K562 (cell line): ENCODE data around the gene NUP188. TPM values are rescaled to one million over a fixed set of nuclear protein-coding genes. Genes with fewer than 3 reads are reported as not detected.
A peak's percentile ranks its signal among the peaks of the same experiment; 100 is the strongest.

Source experiments
- ATAC-seq: fragments of 200-7000 bp; cut with Tn5 transposase; 3 replicates; pipeline ENCODE4 v1.9.1; 2020; ENCODE audit warnings: moderate library complexity
- BruUV-seq: library from RNA; stranded (reverse); fragments of 400-500 nt; replicated peaks from 2 replicates; lab custom pipeline; 2021; lab: Mats Ljungman, UMichigan
- CTCF ChIA-PET: fragments of 300-600 bp; formaldehyde crosslinking; extraction: SDS; loops from one replicate; lab custom pipeline; 2021; ENCODE audit warnings: low intra/inter-chr PET ratio; lab: Yijun Ruan, JAX
- POLR2A ChIA-PET: fragments of 300-600, 350-650 bp; sonication (Branson Sonifier 250); formaldehyde crosslinking; extraction: SDS; loops from one replicate; lab custom pipeline; 2021; ENCODE audit warnings: antibody characterized with exemption, inconsistent platforms; lab: Yijun Ruan, JAX
- DNase-seq, 4 experiments: peaks; one replicate each; pipeline versions ENCODE4 v3.0.0 to v3.0.0-alpha.2; 2011 to 2018; ENCODE audit warnings: low spot score in 3 of 4, mixed read lengths in 3 of 4; ENCODE audit errors: extremely low read depth in 1 of 4
- FAIRE-seq: peaks from 2 replicates; lab custom pipeline; 2011; peaks lifted over from hg19 to GRCh38; lab: Jason Lieb, UNC
- H2AFZ ChIP-seq: 2 replicates; pipeline ENCODE4 v1.6.0; 2011; ENCODE audit warnings: low read depth, low read length, control low read depth, inconsistent platforms
- H3K27ac ChIP-seq: fragments of 200-600 bp; 3 replicates; pipeline ENCODE4 v1.8.0; 2011; ENCODE audit warnings: low read depth, mild to moderate bottlenecking, control low read depth, inconsistent platforms, low read length, moderate library complexity, mixed read lengths; ENCODE audit errors: extremely low read depth
- H3K27me3 ChIP-seq, 2 experiments: fragments of 300-600 bp in 1 of 2; 2 replicates in 1 of 2; 3 replicates in 1 of 2; pipeline versions ENCODE4 v1.6.0 to v1.8.0; 2011; ENCODE audit warnings: inconsistent platforms in 2 of 2, low read length in 2 of 2, mild to moderate bottlenecking in 1 of 2, mixed read lengths in 1 of 2, moderate library complexity in 1 of 2; ENCODE audit not compliant: control insufficient read depth in 2 of 2, insufficient read depth in 2 of 2
- H3K36me3 ChIP-seq: fragments of 300-600 bp; 3 replicates; pipeline ENCODE4 v1.8.0; 2011; ENCODE audit warnings: mild to moderate bottlenecking, low read length, inconsistent platforms; ENCODE audit not compliant: control insufficient read depth, insufficient read depth
- H3K4me1 ChIP-seq, 2 experiments: fragments of 200-600 bp in 1 of 2; replicated peaks in 1 of 2; 2 replicates in 1 of 2; 3 replicates in 1 of 2; pipeline versions ENCODE4 v1.5.1 to v1.8.0; 2011; ENCODE audit warnings: inconsistent platforms in 2 of 2, low read length in 2 of 2, mild to moderate bottlenecking in 1 of 2, mixed read lengths in 1 of 2, moderate library complexity in 1 of 2; ENCODE audit not compliant: control insufficient read depth in 2 of 2, insufficient read depth in 2 of 2
- H3K4me2 ChIP-seq: 2 replicates; pipeline ENCODE4 v1.6.1; 2011; ENCODE audit warnings: low read length, control low read depth, inconsistent platforms, mixed read lengths; ENCODE audit not compliant: insufficient read depth
- H3K4me3 ChIP-seq: fragments of 200-600 bp; sonication (generic), shearing (Covaris generic); 2 replicates; pipeline ENCODE4 v1.5.1; 2016; ENCODE audit warnings: control low read depth, inconsistent platforms
- H3K79me2 ChIP-seq: fragments of 200-600 bp; 3 replicates; pipeline ENCODE4 v1.8.0; 2011; ENCODE audit warnings: low read length, inconsistent platforms; ENCODE audit not compliant: control insufficient read depth, insufficient read depth
- H3K9ac ChIP-seq, 2 experiments: 2 replicates each; pipeline versions ENCODE4 v1.6.0 to v1.6.1; 2011; ENCODE audit warnings: low read depth in 2 of 2, low read length in 2 of 2, control low read depth in 1 of 2, inconsistent platforms in 1 of 2, mild to moderate bottlenecking in 1 of 2, mixed read lengths in 1 of 2; ENCODE audit not compliant: insufficient read depth in 1 of 2
- H3K9me1 ChIP-seq: one replicate; pipeline ENCODE4 v1.6.0; 2011; ENCODE audit warnings: inconsistent platforms, mild to moderate bottlenecking, low read length, moderate library complexity; ENCODE audit not compliant: control insufficient read depth, insufficient read depth
- H3K9me3 ChIP-seq: replicated peaks from 2 replicates; pipeline ENCODE4 v1.5.1; 2011; ENCODE audit warnings: low read depth, low read length, inconsistent platforms; ENCODE audit not compliant: control insufficient read depth, insufficient read depth
- H4K20me1 ChIP-seq: replicated peaks from 2 replicates; pipeline ENCODE4 v1.6.1; 2011; ENCODE audit warnings: low read length, inconsistent platforms, mixed read lengths; ENCODE audit not compliant: control insufficient read depth, insufficient read depth
- BACH1 ChIP-seq: fragments of 200-800 bp; sonication (Bioruptor generic); IDR thresholded peaks from 2 replicates; pipeline ENCODE4 v1.6.1; 2016; ENCODE audit warnings: missing genetic modification characterization, missing compliant biosample characterization
- EHMT2 ChIP-seq: fragments of 450-650 bp; IDR thresholded peaks from 2 replicates; pipeline ENCODE4 v1.6.1; 2018; ENCODE audit warnings: antibody characterized with exemption
- FOXK2 ChIP-seq, 2 experiments: fragments of 450-650 bp; IDR thresholded peaks in 1 of 2; conservative IDR thresholded peaks in 1 of 2; 2 replicates each; pipeline ENCODE4 v1.6.1; 2016; ENCODE audit warnings: low read depth in 2 of 2, mild to moderate bottlenecking in 1 of 2
- GATA2 ChIP-seq: sonication (generic); formaldehyde crosslinking; IDR thresholded peaks from 2 replicates; pipeline ENCODE4 v1.4.0; 2020; ENCODE audit warnings: mild to moderate bottlenecking, missing genetic modification reagents
- MCM5 ChIP-seq: fragments of 450-650 bp; IDR thresholded peaks from 2 replicates; pipeline ENCODE4 v1.6.1; 2016; ENCODE audit warnings: low read depth
- NR2C2 ChIP-seq, 2 experiments: fragments of 200-800 bp in 1 of 2; sonication (Bioruptor generic) in 1 of 2; sonication (generic) in 1 of 2; formaldehyde crosslinking in 1 of 2; IDR thresholded peaks; 2 replicates each; pipeline versions ENCODE4 v1.6.1 to v1.8.0; 2016 to 2022; ENCODE audit warnings: mild to moderate bottlenecking in 1 of 2, missing compliant biosample characterization in 1 of 2, missing genetic modification characterization in 1 of 2, missing genetic modification reagents in 1 of 2
- PTRF ChIP-seq: fragments of 450-650 bp; IDR thresholded peaks from 2 replicates; pipeline ENCODE4 v1.6.1; 2016; ENCODE audit warnings: mild to moderate bottlenecking, missing genetic modification characterization, missing compliant biosample characterization
- ZBTB49 ChIP-seq: sonication (generic); formaldehyde crosslinking; IDR thresholded peaks from 2 replicates; pipeline ENCODE4 v1.8.0; 2022; ENCODE audit warnings: missing genetic modification reagents, mild to moderate bottlenecking, borderline replicate concordance
- ZNF12 ChIP-seq: sonication (generic); formaldehyde crosslinking; IDR thresholded peaks from 2 replicates; pipeline ENCODE4 v1.4.0; 2020; ENCODE audit warnings: mild to moderate bottlenecking, missing genetic modification reagents
- WGBS: fragments of 100-300 bp; shearing (Covaris generic); methylation state at CpG from one replicate; pipeline ENCODE4 v1.1.6; 2016; ENCODE audit warnings: low coverage, mixed read lengths; ENCODE audit not compliant: insufficient coverage; ENCODE audit errors: missing lambda C conversion rate; 5-methylcytosine and 5-hydroxymethylcytosine counted together
- in situ Hi-C: fragments of 300-500 bp; cut with MboI; formaldehyde crosslinking; loops from 4 replicates; pipeline ENCODE4 v1.15.0; 2018; ENCODE audit warnings: inconsistent platforms, mixed read lengths
- intact Hi-C: fragments of 100-400 bp; cut with micrococcal nuclease; formaldehyde crosslinking; loops from 2 replicates; pipeline ENCODE4 v1.14.2; 2022
- polyA plus RNA-seq, 8 experiments: library from polyadenylated mRNA; depleted of rRNA in 4 of 8; stranded (reverse) in 5 of 8; unstranded in 3 of 8; fragments of >200 nt; fragmentation: Nextera tagmentation in 2 of 8; fragmentation: Illumina TruSeq in 1 of 8; extraction: Ambion mirVana in 2 of 8; extraction: Trizol in 1 of 8; gene quantifications; 2 replicates each; pipeline versions ENCODE4 v1.2.1 to v1.2.3, GENCODE V29; 2011 to 2014; ENCODE audit warnings: inconsistent platforms in 1 of 8, missing spikeins in 1 of 8
- total RNA-seq, 7 experiments: library from RNA; depleted of rRNA in 6 of 7; stranded (reverse); fragments of >200 nt in 6 of 7; fragmentation: Illumina TruSeq in 2 of 7; extraction: Trizol in 2 of 7; gene quantifications; 2 replicates each; pipeline versions ENCODE4 v1.2.1 to v1.2.3, GENCODE V29; 2011 to 2021; ENCODE audit warnings: low replicate concordance in 1 of 7
- TF ChIP-seq, protein P1 (sequence below), 2 experiments: fragments of 200-800 bp in 1 of 2; sonication (Bioruptor generic) in 1 of 2; sonication (generic) in 1 of 2; formaldehyde crosslinking in 1 of 2; IDR thresholded peaks in 1 of 2; conservative IDR thresholded peaks in 1 of 2; 2 replicates each; pipeline versions ENCODE4 v1.5.0 to v1.6.1; 2016 to 2020; ENCODE audit warnings: missing compliant biosample characterization in 1 of 2, missing genetic modification characterization in 1 of 2, missing genetic modification reagents in 1 of 2
- TF ChIP-seq, protein P2 (sequence below): sonication (generic); formaldehyde crosslinking; IDR thresholded peaks from 2 replicates; pipeline ENCODE4 v1.8.1; 2023; ENCODE audit warnings: mild to moderate bottlenecking, missing genetic modification reagents, moderate library complexity
- TF ChIP-seq, protein P3 (sequence below): fragments of 450-650 bp; IDR thresholded peaks from 2 replicates; pipeline ENCODE4 v1.6.1; 2016; ENCODE audit warnings: low read depth, mild to moderate bottlenecking, moderate library complexity

NUP188 gene
- total and polyA plus RNA-seq, 9 of the 15 experiments (the other 6 are each of a cell fraction or from before 2014, with no cell fraction given) = 11.7 to 135 (median 70.6) TPM

DNA sequence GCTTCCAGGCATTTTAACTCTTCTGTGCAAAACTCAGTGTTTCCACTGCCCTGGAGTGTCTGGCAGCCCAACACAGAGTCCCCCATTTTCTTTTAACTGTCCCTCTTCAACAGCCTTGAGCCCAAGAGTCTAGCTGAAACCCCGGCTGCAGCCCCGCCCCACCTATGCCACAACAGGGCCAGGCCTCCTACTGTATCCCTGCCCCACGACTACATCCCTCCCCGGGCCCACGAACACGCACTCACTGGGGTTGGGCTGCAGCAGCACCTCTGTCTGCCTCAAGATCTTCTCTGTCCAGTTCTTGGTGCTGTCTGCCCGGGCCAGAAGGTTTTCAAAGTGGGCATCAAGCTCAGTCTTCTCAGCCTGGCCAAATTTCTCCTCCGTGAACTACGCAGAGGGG, 74.5 kb downstream of the NUP188 start (continued):
- TF ChIP-seq, protein P1, sequence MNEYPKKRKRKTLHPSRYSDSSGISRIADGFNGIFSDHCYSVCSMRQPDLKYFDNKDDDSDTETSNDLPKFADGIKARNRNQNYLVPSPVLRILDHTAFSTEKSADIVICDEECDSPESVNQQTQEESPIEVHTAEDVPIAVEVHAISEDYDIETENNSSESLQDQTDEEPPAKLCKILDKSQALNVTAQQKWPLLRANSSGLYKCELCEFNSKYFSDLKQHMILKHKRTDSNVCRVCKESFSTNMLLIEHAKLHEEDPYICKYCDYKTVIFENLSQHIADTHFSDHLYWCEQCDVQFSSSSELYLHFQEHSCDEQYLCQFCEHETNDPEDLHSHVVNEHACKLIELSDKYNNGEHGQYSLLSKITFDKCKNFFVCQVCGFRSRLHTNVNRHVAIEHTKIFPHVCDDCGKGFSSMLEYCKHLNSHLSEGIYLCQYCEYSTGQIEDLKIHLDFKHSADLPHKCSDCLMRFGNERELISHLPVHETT (CRISPR knock-in tag; conservative IDR thresholded peaks at IDR 0.05 in 1 of 2, IDR thresholded peaks at IDR 0.05 in 1 of 2) = no peak
- TF ChIP-seq, protein P2, sequence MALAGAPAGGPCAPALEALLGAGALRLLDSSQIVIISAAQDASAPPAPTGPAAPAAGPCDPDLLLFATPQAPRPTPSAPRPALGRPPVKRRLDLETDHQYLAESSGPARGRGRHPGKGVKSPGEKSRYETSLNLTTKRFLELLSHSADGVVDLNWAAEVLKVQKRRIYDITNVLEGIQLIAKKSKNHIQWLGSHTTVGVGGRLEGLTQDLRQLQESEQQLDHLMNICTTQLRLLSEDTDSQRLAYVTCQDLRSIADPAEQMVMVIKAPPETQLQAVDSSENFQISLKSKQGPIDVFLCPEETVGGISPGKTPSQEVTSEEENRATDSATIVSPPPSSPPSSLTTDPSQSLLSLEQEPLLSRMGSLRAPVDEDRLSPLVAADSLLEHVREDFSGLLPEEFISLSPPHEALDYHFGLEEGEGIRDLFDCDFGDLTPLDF (CRISPR knock-in tag) = no peak
- TF ChIP-seq PTRF (tag) (no peak), MCM5 (no peak)
- TF ChIP-seq, all 486 proteins: peak for 0

DNA sequence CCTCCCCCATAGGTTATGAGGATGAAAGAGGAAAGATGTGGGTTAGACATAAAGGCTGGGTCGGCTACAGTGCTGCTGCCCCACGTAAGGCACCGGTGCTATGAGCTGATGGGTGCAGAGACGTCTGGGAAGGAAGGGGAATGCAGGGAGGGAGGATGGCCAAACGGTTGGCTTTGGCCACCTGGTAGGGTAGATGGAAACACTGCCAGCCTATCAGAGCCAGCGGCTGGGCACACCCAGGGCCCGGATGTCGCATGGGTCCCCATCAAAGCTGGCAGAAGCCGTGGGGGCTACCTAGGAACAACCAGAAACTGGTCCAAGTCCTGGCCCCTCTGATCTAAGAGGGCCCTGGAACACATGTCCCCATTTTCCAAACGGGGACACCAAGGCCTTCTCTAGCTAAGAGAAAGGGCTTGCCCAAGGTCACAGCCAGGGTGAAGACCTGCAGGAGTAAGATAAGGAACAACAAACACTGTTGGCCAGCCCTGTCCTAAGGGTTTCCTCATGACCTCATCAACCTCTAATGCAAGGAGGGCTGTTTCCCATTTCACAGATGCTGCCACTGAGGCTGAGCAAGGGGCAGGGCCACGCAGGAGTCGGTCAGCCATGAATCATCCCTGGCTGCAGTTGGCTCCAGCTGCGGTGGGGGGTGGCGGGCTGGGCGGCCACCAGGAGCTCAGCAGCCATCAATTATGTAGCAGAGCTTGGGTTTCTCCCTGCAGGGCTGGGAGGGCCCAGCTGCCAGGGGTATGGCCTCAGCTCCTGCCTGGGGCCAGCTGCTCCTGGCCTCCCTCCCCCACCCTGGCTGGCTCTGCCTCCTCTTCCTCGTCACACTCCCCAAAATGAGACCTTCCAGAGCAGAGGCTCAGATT, 75.8 kb downstream of the NUP188 start:
- BruUV-seq = no TSS peak
- Histone ChIP-seq H3K79me2 (peaks cover 62% of the 10 kb centered on the region), H3K27ac (peak overlapping the region; percentile 76), H2AFZ (0 out of 2 replicates have a peak overlapping the region, but pooled peaks have one; percentile 1), H3K9me1 (peaks cover 8% of the 10 kb centered on the region), H3K27me3 (no peaks in the 10 kb centered on the region), H3K4me3 (no peak overlapping the region), H3K4me2 (peak overlapping the region; percentile 65), H3K9ac (peak overlapping the region; percentile 63 to 80), H3K4me1 (peaks cover 38 to 63% of the 10 kb centered on the region in 2 experiments), H3K36me3 (peaks cover 26% of the 10 kb centered on the region; the same call in 1 of the 3 replicates), H3K9me3 (no peaks in the 10 kb centered on the region), H4K20me1 (no peaks in the 10 kb centered on the region)
- DNase-seq = peak; percentile 75 to 93 (median 80)
- CTCF ChIA-PET = no interaction called here
- 24% methylated on average over 13 of the region's 16 CpGs for WGBS
- peak; percentile 98 for FAIRE-seq
- in situ Hi-C loops = no loop called here
- POLR2A ChIA-PET = interaction anchor here (1.0 to 3.0 kb wide), 5 partner anchors 10 to 149 kb away, joined by 3 to 15 read pairs (median 5); no protein-coding TSS in a partner anchor
- ATAC-seq = peak; percentile 54
- intact Hi-C loops = no loop called here
- TF ChIP-seq, protein P3, sequence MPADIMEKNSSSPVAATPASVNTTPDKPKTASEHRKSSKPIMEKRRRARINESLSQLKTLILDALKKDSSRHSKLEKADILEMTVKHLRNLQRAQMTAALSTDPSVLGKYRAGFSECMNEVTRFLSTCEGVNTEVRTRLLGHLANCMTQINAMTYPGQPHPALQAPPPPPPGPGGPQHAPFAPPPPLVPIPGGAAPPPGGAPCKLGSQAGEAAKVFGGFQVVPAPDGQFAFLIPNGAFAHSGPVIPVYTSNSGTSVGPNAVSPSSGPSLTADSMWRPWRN = no peak
- no peak for TF ChIP-seq ZBTB49
- no peak for TF ChIP-seq ZNF12 (CRISPR knock-in tag)
- TF ChIP-seq NR2C2 (CRISPR knock-in tag; IDR thresholded peaks at IDR 0.05) = 0 out of 2 replicates have a peak, but pooled peaks have one; percentile 18
- no peak; the same call in 1 of the 2 replicates for TF ChIP-seq NR2C2 (tag; IDR thresholded peaks at IDR 0.05)
- no peak for TF ChIP-seq BACH1 (tag)
- TF ChIP-seq GATA2 (CRISPR knock-in tag) = peak; percentile 60
- TF ChIP-seq FOXK2 (conservative IDR thresholded peaks at IDR 0.05 in 1 of 2, IDR thresholded peaks at IDR 0.05 in 1 of 2; ENCODE audit: low read depth in 2 of 2) = peak in 1 of 2 experiments; percentile 26; a peak in 2 of 4 replicates
- TF ChIP-seq EHMT2 = 0 out of 2 replicates have a peak, but pooled peaks have one; percentile 35
